Activated CD4-positive, CD25-positive, alpha-beta regulatory T cell treated with anti-CD3 and anti-CD28 coated beads, Interleukin-2, amount 50 U/mL, for 16 hours (primary cell): ENCODE results near the gene COQ8A.
"Not testable (repeated sequence)": the region's sequence is repeated elsewhere in the genome, so short reads cannot be mapped to it uniquely, and the experiment has no call there.

Experiments
- DNase-seq: peaks from one replicate; pipeline ENCODE4 v3.0.0-alpha.2; 2020; ENCODE audit warnings: low read depth, low spot score

COQ8A gene

DNA sequence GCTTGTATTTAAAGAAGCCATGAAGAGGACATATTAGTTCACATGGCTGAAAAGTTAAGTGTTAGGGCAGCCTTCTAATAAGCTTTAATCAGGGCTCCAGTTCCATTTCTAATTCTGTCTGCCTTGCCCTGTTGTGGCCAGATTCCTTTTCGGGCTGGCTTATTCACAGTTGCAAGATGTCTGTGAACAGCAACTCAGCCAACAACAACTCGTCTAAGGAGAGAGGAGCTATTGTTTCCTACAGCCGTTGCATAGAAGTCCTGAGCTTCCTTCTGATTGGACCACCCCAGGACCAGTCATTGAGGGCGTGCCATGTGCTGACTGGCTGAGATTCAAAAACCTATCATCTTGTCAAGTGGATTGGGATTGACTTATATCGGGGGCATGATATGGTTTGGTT lies 18.6 kb upstream of the COQ8A start:
- DNase-seq: no peak

GRCh38 chr1:226929260-226930111 lies 10.6 kb upstream of the COQ8A start:
- not testable (repeated sequence) for DNase-seq

DNA sequence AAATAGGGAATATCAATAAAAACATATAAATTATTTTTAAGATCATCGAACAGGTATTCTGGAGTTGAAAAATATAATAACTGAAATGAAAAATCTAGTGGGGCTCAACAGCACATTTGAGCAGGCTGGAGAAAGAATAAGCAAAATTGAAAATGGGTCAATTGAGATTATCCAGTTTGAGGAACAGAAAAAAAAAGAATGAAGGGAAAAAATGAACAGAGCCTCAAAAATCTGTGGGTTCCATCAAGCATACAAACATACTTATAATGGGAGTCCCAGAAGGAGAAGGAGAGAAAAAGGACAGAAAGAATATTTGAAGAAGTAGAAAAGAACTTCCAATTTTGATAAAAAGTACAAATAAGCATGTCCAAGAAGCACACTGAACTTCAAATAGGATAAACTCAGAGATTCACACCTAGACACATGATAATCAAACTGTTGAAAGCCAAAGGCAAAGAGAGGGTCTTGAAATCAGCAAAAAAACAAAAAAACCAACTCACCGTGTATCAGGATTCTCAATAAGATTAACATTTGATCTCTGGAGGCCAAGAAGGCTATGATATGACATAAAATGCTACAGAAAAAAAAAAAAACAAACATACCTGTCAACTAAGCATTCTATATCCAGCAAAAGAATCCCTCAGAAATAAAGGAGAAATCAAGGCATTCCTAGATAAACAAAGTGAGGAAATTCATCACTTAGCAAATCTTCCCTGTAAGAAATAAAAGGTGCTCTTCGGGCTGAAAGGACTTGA lies 5.4 kb upstream of the COQ8A start:
- DNase-seq: no peak

- no peak for DNase-seq
Observed at GRCh38 chr1:226937940-226938725, 2.0 kb upstream of the COQ8A start.

DNA sequence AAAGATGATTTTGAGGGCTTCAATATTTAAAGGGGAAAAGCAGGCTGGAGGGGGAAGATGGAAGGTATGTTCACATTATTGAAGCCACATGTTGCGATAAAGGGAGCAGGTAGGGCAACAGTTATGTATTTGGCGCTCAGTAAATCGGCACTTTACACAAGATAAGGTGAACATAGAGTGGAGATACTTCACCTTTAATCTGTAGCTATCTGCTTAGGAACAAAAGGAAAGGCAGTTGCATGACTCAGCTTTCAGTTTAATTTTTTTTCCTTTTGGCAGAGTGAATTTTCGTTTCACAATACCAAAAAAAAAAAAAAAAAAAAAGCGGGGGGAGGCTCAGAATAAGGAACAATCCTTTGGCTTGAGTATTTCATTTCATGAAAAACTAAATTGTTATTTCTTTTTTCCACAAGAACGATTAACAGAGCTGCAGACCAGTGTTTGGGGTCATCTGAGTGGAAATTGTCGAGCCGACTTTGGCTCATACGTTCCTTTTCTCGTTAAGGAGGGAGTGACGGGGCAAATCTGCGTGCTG lies 1.1 kb upstream of the COQ8A start:
- no peak for DNase-seq

DNA sequence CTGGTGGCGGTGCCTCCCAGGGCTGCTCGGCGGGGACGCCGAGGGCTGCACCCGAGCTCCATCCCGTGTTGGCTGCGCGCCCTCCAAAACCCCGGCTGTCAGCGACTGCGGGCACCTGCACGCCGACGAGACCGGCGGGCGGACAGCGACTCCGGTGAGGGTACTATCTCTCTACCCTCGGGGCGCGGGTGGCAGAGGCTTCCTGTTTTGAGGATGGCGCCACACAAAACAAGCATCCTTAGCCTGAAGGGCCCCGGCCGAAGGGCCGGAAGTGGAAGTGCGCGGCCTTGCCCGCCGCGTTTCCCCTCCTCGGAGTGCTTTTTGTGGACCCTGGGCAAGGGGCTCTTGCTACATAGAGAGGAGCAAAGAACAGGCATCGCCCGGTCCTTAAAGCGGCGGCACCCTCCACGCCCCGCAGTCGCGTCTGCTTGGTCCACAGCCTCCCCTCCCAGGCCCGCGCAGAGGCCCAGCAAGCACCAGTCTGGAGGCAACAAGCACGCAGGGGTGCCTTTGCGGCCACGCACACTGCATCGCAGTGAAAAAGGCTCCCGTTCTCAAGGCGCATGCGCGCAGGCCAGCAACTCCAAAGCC lies 561 bp upstream of the COQ8A start:
- peak; percentile 37 for DNase-seq

- no peak for DNase-seq
Observed at GRCh38 chr1:226940806-226941067, 643 bp downstream of the COQ8A start.

DNA sequence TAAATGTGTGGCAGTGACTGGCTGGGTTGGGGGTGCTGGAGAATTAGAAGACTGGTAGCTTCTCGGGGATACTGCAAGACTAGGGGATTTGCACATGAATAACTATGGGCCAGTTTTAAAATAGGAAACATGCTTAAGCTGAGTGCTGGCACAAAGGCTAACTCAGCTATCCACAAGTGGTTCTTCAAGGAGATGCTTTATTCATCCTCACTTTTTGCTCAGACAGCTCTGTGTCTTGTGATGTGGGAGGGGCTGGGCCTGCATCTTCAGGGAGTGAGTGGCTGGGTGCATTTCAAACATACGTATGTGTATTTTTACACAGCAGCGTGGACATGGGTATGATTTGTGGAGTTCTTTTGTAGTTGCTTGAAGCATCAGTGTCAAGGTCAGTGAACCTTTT lies 2.3 kb downstream of the COQ8A start:
- no peak for DNase-seq

- DNase-seq: no peak
Observed at GRCh38 chr1:226943156-226943555, 3.1 kb downstream of the COQ8A start.

DNA sequence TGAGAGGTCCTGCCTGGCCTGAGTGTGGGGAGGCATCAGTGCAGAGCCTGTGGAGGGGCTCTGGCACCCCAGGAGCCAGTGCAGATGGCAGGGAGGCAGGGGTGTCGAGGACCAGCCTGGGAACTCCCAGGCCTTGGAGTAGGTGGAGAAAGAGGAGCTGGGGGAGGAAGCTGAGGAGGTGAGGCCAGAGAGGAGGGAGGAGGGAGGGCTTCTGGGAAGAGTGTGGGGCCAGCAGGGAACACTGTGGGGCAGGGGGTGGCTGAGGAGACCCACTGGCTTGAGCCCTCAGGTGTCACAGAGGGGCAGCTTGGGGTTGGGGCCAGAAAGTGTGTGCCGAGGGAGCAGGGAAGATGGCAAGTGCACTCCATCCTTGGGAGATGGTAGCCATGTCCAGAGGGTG lies 3.8 kb downstream of the COQ8A start:
- DNase-seq: no peak

GRCh38 chr1:226945106-226945857 lies 5.2 kb downstream of the COQ8A start:
- no peak for DNase-seq

- DNase-seq: no peak
Observed at GRCh38 chr1:226945858-226946245, 5.8 kb downstream of the COQ8A start.

DNA sequence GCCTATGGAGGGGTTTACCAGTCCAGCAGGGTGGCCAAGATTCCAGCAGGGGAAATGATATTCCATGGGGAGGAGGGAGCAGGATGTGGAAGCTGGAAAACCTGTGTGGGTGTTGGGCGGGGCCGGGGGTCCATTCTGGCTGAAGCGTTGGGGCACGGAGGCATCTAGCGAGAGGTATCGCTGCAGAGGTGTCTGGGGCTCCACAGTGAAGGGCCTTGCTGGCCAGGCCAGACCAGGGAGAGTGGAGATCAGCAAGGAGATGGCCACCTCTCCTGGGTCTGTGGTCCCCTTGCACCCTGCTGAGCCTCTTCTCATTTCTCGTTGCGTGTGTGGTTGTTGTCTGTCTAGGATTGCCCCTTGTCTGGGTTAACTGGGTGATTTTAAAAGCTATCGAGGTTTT lies 6.2 kb downstream of the COQ8A start:
- no peak for DNase-seq

DNA sequence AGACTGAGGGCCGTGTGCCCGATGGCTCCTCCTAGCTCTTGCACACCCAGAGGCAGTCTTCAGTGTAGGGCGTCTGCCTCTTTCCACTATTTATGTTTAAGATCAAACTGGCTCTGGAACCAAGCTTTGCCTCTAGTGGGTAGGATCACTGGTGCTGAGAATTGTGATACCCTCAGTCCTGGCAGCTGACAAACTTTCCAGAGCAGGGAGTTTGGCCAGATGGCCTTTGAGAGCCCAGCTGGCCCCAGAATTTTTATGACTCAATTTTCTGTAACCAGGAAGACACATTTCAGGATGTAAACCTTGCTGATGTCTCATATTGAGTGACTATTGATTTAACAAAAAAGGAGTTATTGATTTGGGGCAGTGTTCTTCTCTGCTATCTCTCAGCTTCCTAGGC lies 6.7 kb downstream of the COQ8A start:
- no peak for DNase-seq

GRCh38 chr1:226948051-226948450 lies 8.0 kb downstream of the COQ8A start:
- no peak for DNase-seq

GRCh38 chr1:226948480-226948879 lies 8.4 kb downstream of the COQ8A start:
- no peak for DNase-seq

DNA sequence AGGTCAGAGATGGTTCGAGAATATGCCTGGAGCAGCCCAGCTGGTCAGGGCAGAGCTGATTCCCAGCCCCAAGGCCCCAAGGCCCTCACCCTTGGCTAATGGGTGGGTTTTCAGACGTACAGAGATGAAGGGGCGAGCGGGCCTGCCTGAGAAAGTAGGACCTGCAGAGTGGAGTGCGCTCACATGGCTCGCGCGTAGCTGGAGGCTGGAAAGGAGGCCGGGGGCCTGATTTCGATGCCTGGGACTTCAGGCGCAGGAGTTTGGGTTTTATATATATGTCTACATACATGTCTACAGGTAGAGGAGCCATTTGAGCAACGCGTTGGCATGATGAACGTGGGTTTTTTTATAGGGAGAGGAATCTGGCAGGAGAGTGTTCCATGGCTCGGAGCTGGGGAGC lies 8.9 kb downstream of the COQ8A start:
- no peak for DNase-seq

DNA sequence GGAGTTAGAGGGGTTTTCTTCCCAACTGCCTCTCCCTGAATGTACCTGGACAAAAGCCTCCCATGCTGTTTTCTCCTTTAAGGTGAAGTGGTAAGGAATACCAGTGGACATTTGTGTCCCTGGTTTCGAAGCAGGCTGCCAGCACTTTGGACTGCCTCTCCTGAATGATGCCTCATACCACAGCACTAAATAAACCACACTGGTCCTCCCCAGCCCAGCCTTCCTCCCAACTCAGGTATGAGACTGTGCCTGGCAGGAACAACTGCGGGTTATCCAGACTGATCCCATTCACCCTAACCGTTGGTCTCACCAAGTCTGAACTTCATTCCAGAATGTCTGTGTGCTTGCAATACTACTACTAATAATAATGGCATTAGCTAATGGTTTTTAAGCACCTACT lies 9.3 kb downstream of the COQ8A start:
- no peak for DNase-seq

DNA sequence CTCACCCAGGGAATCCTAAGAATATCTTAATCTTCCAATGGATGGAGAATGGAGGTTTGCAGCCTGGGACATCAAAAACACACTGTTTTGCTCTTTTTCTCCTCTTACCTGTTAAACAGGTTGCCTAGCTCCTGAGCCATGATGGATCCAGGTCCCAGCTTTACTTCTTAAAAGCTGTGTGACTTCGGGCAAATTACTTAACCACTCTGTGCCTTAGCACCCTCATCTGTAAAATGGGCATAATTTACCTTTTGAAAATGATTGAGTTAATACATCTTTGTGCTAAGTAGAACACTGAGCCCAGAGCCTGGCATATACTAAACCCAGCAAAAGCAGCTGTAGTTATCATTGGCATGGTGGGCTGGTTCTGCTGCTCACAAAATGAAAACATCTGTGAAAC lies 10.2 kb downstream of the COQ8A start:
- no peak for DNase-seq

- DNase-seq: no peak
Observed at GRCh38 chr1:226950871-226951270, 10.8 kb downstream of the COQ8A start.
